HG02884 (cell line): ENCODE results near the gene PTPRE.

Experiments used
- ATAC-seq: cut with Tn5 transposase; IDR thresholded peaks from one replicate; pipeline ENCODE4 v1.9.1; 2021; ENCODE audit warnings: mild to moderate bottlenecking, moderate library complexity; ENCODE audit not compliant: unreplicated experiment

Gene PTPRE

DNA sequence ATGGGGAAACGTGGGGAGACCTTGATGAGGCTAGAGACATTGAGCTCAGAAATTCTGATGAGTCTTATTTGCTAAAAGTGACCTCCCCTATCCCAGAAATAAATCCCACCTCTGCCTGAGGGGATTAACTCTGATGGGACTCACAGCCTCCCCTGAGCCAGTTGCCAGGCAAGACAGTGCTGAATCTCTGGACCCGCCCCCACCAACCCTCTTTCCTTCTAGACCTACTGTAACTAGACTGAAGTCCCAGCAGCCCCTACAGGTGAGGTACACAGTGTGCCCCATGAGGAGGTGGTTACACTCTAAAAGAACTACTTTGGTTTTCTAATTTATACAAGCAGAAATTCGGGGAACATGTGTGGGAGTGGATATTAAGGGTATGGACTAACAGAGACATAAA lies 42.9 kb downstream of the PTPRE start:
- ATAC-seq: no peak

- ATAC-seq: no peak
Observed at GRCh38 chr10:127951861-127952574, 45.1 kb downstream of the PTPRE start.

- no peak for ATAC-seq
Observed at GRCh38 chr10:127952575-127952869, 45.6 kb downstream of the PTPRE start.

DNA sequence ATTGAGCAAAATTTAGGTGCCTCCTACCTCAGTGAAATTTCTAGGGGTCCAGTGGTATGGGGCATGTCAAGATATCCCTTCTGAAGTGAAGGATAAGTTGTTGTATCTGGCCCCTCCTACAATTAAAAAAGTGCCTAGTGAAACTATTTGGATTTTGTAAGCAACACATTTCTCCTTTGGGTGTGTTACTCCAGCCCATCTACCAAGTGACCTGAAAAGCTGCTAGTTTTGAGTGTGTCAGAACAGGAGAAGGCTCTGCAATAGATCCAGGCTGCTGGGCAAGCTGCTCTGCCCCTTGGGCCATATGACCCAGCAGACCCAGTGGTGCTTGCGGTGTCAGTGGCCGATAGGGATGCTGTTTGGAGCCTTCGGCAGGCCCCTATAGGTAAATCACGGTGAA lies 46.0 kb downstream of the PTPRE start:
- ATAC-seq: no peak

GRCh38 chr10:127953876-127954275 lies 47.0 kb downstream of the PTPRE start:
- no peak for ATAC-seq

GRCh38 chr10:127959428-127959827 lies 52.5 kb downstream of the PTPRE start:
- no peak for ATAC-seq

GRCh38 chr10:127961071-127961470 lies 54.2 kb downstream of the PTPRE start:
- ATAC-seq: no peak

- ATAC-seq: no peak
Observed at GRCh38 chr10:127962205-127962604, 55.3 kb downstream of the PTPRE start.

DNA sequence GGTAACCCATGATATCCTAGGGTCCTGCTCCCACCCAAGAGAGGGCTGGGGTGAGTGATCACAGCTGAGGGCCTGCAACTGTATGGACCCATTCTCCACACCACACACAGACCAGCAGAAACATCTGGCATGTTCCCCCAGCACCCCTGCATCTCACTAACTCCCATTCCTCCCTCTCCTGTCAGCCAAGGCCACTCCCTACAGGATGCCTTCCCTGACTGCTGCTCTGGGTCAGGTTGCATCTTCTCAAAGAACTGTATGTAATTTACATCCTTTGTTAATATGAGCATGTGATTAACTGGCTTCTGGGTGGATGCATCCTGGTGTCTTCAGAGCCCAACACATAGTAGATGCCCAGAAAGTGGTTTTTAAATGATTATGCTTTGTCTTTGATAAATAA lies 56.2 kb downstream of the PTPRE start:
- no peak for ATAC-seq

- ATAC-seq: no peak
Observed at GRCh38 chr10:127964621-127965020, 57.7 kb downstream of the PTPRE start.

DNA sequence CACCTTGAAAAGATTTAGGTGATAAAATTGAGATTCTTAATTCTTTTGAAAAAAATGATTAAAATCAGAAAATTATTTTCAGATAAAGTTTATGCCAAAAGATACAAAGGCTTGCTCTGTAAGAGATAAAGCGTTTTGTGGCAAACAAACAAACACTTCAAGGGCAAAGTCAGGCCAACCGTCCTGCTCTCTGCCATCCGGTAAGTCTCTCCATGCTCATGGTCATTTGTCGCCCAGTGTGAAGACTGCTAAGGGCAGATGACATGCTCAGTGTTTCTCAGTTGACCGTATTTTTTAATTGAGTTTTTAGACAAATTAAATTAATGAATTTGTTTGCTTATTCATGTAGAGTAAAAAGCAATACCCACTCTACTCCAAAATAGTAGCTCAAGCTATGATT lies 60.0 kb downstream of the PTPRE start:
- ATAC-seq: no peak

- ATAC-seq: no peak
Observed at GRCh38 chr10:127968027-127968441, 61.1 kb downstream of the PTPRE start.

- ATAC-seq: no peak
Observed at GRCh38 chr10:127968659-127969058, 61.8 kb downstream of the PTPRE start.

- no peak for ATAC-seq
Observed at GRCh38 chr10:127971101-127971946, 64.4 kb downstream of the PTPRE start.

DNA sequence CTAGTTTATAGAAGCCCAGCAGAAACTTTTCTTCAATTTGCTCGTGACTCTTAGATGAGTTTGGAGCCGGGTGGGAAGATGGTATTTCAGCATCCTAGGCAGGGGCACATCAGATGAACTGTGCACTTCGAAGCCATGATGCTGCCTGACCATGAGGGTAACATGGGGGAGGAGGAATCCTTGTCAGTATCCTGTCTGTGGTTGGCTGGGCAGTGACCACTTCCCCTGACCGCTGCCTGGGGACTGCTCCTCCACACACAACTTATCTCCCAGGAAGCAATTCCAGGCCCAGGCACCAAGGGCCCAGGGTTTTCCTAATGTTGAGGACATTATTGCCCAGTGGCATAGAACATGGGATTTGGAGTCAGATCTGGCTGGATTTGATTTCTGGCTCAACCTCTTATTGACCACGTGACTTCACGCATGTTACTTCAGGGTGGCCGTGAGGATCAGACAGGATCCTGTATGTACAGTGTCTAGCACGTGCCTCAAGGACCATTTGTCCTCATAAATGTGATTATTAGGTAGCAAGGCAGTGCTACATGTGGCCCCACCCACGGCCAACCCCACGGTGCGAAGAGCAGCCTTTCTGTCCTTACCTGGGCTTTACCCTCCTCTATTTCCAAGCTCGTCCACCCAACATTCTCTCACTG lies 65.2 kb downstream of the PTPRE start:
- ATAC-seq: no peak

GRCh38 chr10:127972751-127973357 lies 66.0 kb downstream of the PTPRE start:
- ATAC-seq: no peak

DNA sequence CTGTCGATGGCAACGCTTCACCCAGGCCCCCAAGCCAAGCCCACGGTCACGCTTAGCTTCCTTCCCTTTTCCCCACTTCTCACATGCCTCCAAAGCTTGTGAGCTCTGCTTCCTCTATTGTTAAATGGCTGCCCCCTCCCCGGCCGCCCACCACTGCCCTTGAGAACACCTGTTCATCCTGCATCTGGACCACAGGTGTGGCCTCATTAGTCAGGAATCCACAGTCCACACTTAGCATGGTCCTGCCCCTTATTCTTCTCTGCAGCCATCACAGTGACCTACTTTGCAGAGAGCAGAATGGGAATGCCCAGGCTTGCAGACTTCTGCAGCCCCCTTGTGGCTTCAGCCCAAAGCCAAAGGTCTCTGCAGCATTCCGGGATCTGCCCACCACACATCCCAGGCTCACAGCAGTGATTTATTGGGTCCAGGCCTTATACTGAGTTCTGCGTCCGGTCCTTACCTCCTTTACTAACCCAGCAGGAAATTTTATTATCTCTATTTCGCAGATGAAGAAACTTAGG lies 66.9 kb downstream of the PTPRE start:
- ATAC-seq: no peak

GRCh38 chr10:127974911-127975310 lies 68.0 kb downstream of the PTPRE start:
- no peak for ATAC-seq

- ATAC-seq: no peak
Observed at GRCh38 chr10:127976286-127976685, 69.4 kb downstream of the PTPRE start.

DNA sequence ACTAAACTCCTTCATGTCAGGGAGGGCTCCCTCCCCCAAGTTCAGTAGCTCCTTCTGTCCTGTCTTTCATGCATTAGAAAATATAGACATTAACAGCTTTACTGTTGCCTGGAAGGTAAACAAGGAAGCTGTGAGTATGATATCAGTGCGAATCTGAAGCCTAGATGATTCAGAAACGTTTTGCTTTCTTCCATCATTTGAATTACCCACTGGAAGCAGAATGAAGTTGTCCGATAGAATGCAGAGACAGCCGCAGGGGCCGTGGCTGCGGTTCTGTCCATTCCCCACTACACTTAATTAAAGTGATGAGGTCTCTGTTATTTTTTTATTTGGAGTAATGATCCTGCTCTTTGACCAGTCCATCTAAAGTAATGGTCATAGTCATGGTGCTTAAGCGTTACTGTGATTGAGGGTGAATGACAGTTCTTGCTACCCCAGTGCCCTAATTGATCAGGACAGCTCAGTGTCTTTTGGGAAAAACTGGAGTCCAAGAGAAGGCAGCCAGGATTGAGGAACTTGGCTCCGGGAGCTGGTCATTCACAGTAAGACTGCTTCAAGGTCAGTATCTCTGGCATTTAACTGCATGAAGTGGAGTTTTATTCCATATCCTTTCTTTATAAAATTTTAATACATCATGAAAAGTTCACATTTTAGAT lies 69.9 kb downstream of the PTPRE start:
- ATAC-seq: no peak
